GM18526 (cell line): Measurements from ENCODE around the gene ADAMTS9.

Experiments used
- POLR2A ChIP-seq: IDR thresholded peaks from 3 replicates; pipeline ENCODE4 v1.6.1; 2011; ENCODE audit not compliant: insufficient read length; ENCODE audit errors: extremely low read depth

ADAMTS9 gene

DNA sequence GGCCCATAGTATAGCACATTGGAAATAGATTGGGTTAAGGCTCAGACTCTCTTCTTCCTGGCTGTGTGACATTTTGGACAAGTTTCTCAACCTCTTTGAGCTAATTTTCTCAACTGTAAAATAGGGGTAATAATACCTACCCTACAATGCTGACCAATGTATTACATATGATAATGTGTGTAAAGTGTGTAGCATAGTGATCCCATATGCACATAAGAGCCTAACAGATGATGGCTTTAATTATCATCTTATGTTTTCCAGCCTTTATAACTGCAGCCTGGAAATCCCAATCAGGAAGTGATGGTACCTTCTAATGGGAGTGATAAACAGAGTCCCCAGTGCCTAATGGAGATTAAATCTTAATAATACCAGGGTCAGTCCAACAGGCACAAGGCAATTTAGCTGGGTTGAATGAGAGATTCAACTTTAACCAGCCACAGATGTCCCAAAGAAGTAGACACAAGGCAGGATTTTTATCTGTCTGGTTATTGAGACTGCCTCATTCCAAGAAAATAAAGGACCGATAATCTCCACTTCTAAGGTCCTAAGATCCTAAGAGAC is 12.0 kb downstream of the ADAMTS9 start:
- TF ChIP-seq POLR2A, result no peak

GRCh38 chr3:64674591-64675076 is 13.2 kb downstream of the ADAMTS9 start:
- no peak for TF ChIP-seq POLR2A

DNA sequence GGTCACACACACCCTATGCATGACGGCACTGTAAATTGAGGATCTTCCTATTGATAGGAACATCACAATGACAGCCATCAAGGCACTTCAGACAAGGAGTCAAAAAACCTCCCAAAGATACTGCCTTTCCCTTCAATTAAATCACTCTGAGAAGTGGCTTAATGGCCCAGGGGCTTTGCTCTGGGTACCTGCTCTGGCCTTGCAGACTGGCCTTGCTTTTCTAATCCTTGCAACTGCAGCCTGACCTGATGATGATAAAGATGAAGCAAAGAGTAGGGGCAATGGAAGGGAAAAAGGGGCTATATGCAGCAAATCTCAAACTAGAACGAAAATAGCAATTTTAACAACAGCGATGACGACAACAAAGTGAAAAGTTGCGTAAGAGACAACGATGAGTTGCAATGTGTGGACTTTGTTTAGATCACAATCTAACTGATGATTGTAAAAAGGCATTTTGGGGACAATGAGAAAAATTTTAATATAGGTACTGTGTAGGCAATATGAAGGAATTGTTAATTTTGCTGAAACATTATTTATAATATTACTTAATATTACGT is 14.6 kb downstream of the ADAMTS9 start:
- no peak for TF ChIP-seq POLR2A

GRCh38 chr3:64668582-64669510 is 19.0 kb downstream of the ADAMTS9 start:
- no peak for TF ChIP-seq POLR2A

- TF ChIP-seq POLR2A, result no peak
Measured at GRCh38 chr3:64667887-64668581, 19.8 kb downstream of the ADAMTS9 start.

- TF ChIP-seq POLR2A, result no peak
Measured at GRCh38 chr3:64667138-64667537, 20.7 kb downstream of the ADAMTS9 start.

DNA sequence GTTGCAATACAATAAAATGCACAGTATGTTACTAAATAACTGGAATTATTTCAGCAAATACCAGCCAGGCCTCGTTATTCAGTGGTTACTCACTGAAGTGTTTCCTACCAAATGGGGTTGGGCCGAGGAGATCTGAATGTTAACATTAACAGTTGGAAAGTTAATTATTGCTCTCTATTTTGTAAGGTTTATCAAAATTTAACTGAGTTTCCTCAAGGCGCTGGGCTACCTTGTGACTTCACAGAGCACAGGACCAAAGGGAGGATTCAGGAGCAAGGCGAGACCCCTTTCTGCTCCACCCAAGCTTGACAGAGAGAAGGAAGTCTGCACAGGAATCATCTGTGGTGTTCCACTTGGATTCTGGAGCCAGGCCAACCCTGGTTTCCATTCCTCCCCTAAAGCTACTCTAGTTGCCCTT is 21.6 kb downstream of the ADAMTS9 start:
- no peak for TF ChIP-seq POLR2A

GRCh38 chr3:64664397-64664796 is 23.4 kb downstream of the ADAMTS9 start:
- TF ChIP-seq POLR2A, result no peak

GRCh38 chr3:64659617-64659978 is 28.2 kb downstream of the ADAMTS9 start:
- TF ChIP-seq POLR2A, result no peak

DNA sequence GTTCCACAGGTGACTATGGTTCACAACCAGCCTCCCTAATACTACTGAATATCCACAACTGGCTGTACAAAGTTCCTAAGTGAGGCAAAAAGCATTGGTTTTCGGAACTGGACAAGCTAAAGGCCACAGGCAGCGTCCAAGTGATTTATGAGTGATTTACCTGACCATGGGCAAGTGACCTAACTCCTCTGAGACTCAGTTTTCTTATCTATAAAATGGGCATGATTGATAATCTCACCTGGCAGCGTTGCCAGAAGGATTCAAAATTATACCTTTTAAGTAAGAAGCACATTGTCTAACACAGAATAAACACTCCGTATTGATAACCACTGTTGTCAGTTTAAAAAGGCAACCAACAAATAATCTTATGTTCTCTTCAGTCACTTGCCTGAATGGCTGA is 29.8 kb downstream of the ADAMTS9 start:
- no peak for TF ChIP-seq POLR2A

- TF ChIP-seq POLR2A, result no peak
Measured at GRCh38 chr3:64656544-64656943, 31.3 kb downstream of the ADAMTS9 start.

GRCh38 chr3:64655160-64655559 is 32.6 kb downstream of the ADAMTS9 start:
- no peak for TF ChIP-seq POLR2A

GRCh38 chr3:64654013-64654412 is 33.8 kb downstream of the ADAMTS9 start:
- TF ChIP-seq POLR2A, result no peak

GRCh38 chr3:64653101-64653500 is 34.7 kb downstream of the ADAMTS9 start:
- no peak for TF ChIP-seq POLR2A

- no peak for TF ChIP-seq POLR2A
Measured at GRCh38 chr3:64651741-64652241, 36.0 kb downstream of the ADAMTS9 start.
